Endometrium (tissue), 2 donors: ENCODE results near the gene PLA2G4A.
"Not testable (repeated sequence)": the region's sequence is repeated elsewhere in the genome, so short reads cannot be mapped to it uniquely, and the experiment has no call there.

ENCODE experiments used
- FAIRE-seq: peaks from 2 replicates; lab custom pipeline; 2012; peaks lifted over from hg19 to GRCh38; lab: Jason Lieb, UNC
- donor health status: control.
- donor health status: control.

PLA2G4A gene

DNA sequence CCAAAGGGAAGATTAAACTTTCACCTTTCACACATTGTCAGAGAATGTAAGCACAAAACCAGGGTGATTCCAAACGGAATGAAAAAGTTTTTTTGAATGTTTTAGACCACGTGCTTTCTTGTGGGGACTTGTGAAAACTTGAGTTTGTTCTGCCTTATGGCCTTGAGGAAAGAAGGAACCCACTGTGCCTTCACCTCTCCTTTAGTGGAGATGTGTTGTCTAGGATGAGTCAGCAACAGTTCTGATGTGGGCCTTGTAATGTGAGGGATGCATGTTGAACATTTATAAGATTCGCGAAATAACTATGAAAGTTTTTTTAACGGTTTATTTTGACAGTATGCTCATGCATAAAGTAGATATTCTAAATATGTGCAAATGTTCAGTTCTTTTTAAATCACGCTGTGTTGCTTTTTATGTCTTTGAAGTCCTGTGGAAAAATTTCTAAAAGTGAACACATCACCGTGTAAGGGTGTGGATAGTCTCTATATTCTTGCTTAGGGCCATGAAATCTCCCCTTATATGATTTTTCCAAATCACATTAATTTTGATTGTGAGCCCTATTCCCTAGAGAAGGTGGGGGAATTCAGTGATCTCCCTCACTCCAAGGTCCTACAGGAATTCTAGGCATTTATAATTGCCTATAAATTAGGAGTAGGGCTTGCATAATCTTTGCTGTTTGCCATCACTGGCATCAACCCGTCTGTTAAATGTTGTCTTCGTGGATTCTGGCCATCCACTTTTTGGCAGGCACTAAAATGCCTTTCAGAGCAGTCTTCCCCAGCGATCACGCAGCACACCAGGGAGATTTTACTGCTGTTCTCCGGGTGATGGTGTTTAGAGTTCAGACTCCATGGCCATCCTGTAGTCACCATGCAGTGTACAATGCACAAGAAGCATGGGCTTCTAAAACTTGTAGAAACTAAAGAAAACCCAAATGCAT is 47.4 kb downstream of the PLA2G4A start:
- no peak for FAIRE-seq

DNA sequence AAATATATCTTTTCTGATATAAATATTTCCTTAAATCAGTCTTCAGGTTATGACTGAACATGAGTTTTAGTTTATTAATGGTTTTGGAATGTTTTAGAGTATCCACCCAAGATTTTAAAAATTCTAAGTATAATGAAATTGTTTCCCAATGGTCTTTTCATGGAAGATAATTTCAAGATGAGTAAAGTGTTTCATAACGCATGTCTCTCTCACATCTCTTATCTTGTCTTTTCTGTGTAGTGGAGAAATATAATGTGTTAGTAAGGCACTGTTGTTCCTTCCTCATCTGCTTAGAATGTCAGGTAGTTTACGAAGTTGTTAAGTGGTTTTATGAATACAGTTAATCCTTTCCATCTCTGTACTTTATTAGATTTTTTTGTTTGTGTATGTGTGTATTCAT is 49.6 kb downstream of the PLA2G4A start:
- FAIRE-seq = no peak

GRCh38 chr1:186880982-186881381 is 52.2 kb downstream of the PLA2G4A start:
- no peak for FAIRE-seq

DNA sequence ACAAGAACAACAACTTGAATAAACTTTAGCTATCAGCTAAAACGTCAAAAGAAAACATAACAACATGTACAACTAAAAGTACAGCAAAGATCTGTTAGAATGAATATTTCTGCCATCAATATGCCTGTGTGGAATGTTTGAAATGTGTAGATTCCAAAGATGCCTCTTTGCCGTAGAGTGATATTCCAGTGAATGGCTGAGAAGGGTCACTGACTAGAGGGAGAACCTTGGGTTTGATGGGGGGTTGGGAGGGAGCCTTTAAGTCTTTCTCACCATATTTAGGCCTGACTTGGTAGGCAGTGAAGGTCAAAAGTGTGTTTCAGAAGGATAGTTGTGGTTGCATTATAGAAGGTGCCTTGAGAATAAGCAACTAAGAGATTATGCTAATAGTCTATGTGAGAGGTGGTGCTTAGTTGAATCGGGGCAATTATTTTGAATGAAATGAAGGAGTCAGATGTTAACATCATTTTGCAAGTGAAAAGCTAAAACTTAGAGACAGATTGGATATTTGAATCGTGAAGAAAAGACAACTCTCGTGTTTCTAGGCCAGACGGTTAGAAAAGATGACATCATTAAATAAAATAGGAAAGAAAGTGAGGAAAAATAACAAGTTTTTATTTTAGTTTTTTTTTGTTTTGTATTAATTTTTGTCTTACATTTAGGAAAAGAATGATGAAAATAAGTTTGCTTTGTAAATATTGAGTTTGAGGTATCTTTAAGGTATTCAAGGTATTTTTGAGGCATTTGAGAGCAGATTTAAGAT is 53.8 kb downstream of the PLA2G4A start:
- no peak for FAIRE-seq

DNA sequence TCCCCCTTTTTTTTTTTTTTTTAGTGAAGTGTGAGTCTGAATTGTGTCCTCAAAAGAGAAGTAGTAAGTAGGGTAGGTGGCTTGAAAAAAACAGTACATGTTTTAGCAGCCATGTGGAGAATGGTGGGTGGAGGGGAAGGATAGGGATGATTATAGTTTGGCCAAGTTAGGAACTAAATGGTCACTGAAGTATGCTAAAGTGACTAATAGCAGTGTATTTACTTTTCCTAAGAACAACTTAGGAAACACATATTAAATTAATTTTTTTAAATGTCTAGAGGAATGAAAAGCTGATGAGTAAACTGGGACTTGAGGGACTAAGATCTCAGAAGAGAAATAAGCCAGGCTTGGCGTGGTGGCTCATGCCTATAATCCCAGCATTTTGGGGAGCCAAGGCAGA is 55.5 kb downstream of the PLA2G4A start:
- no peak for FAIRE-seq

DNA sequence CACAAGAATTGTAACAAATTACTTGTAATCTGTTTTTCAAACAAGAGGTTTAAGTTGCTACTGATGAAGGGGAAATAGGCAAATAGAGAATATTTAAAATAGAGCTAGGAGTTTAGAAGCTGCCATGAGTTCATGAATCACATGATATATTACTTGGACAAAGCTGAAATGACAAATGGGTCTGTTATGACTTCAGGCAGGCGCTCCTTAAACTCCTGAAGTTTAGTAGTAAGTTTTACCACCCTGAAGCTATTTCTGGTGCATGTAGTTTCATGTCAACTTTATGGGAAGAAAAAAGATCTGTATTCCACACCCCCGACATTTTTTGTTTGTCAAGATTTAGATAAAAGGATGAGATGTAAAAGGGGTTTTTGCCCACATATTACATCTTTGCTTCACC is 58.5 kb downstream of the PLA2G4A start:
- no peak for FAIRE-seq

DNA sequence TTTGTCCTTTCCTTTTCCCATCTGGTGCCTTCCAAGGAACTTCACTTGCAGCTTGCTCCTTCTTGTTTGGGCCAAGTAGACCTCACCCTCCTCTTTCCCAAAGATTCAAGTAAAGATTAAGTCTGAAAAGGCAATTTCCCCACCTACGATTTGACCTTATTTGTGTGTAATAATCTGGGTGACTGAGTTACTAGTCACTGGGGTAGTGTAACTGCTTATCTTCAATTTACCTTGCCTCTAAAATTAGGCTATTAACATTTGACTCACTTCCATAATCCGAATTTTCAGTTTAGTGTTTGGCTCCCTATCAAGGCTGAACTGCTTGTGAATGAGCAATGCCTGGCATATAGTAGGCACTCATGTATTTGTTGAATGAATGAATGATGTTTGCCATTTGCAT is 59.6 kb downstream of the PLA2G4A start:
- FAIRE-seq = no peak

- no peak for FAIRE-seq
Measured at GRCh38 chr1:186892936-186893335, 64.2 kb downstream of the PLA2G4A start.

DNA sequence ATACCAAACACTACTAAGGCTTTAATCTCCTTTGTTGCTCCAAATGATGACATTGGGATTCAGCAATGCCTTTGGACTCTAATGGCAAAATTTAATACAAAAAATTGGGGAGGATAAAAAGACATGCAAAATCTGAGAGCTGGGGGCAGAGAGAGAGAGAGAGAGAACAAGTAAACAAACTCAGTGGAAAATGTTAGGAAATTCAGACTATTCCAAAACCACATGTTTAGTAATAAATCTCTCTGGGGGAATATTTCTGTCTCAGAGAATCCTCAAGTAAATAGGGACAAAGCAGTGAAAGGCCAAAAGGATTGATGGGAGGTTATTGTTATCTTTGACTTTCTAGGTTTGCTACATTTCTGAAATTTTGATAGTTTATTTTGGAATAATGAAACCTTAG is 65.7 kb downstream of the PLA2G4A start:
- FAIRE-seq = no peak

GRCh38 chr1:186896211-186896610 is 67.5 kb downstream of the PLA2G4A start:
- no peak for FAIRE-seq

GRCh38 chr1:186897008-186897407 is 68.3 kb downstream of the PLA2G4A start:
- no peak for FAIRE-seq

DNA sequence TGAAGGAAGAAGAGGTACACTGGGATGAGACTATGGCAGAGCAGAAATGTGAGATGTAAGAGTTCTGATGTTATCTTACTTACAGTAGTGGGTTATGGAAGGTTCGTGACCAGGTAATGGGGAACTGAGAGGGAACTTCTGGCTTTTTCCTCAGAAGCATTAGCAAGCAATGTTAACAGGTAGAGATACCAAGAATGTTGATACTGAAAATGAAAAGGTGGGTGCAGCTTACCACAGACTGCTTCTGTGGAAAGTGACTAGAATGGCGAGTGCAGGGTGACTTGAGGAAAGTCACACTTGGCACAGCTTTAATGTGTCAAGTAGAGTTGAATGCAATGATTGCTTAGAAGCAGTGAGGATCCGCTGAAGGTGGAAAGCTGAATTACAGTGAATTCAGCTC is 70.8 kb downstream of the PLA2G4A start:
- no peak for FAIRE-seq

GRCh38 chr1:186899977-186900376 is 71.2 kb downstream of the PLA2G4A start:
- no peak for FAIRE-seq

DNA sequence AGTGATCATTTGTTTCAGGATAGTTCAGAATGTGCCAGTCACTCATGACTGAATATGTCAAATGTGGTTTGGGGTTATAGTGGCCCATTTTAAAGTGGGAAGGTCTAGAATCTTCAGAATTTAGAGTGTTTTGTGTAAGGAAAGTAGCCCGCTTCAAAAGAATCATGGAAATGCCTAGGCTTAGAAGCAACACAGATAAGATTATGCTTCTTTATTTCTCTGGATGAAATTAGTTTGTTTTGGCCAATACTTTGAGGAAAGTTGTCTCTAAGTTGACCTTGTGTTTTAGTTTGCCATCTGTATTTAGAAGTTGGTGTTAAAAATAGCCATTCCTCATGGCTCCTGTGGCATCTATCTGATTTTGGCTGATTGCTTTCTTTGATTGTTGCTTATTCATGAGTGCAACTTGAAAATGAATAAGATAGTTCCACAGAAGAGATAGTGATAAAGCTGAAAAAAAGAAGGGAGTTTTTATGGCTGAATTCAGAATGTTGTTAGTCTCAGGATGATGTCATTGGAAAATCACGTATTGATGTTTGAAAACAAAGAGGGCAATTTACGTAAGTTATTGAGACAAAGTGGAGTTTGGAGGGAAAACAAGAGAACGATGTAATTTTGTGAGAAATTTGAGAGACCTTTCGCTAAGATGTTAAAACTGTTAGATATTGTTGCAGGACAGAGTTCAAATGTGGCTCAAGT is 71.9 kb downstream of the PLA2G4A start:
- peak; percentile 18 for FAIRE-seq

- FAIRE-seq = no peak
Measured at GRCh38 chr1:186901631-186902030, 72.9 kb downstream of the PLA2G4A start.

DNA sequence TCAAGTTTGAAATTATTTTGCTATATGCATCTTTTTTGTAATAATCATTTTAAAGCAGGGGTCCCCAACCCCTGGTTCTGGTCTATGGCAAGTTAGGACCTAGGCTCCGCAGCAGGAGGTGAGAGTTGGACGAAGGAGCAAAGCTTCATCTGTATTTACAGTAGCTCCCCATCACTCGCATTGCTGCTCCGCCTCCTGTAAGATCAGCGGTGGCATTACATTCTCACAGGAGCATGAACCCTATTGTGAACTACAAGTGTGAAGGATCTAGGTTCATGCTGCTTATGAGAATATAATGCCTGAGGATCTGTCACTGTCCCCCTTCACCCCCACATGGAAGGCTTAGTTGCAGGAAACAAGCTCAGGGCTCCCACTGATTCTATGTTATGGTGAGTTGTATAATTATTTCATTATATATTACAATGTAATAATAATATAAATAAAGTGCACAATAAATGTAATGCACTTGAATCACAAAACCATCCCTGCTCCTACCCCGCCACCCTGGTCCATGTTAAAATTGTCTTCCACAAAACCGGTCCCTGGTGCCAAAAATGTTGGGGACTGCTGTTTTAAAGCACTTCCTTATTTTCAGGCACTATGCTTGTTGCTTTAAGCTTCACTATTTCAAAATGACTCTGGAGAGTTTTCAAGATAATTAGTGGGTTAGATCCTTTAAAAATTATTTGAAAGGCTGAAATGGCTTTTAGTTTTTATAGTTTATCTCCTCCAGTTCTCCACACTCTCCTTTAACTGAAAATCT is 74.8 kb downstream of the PLA2G4A start:
- no peak for FAIRE-seq

DNA sequence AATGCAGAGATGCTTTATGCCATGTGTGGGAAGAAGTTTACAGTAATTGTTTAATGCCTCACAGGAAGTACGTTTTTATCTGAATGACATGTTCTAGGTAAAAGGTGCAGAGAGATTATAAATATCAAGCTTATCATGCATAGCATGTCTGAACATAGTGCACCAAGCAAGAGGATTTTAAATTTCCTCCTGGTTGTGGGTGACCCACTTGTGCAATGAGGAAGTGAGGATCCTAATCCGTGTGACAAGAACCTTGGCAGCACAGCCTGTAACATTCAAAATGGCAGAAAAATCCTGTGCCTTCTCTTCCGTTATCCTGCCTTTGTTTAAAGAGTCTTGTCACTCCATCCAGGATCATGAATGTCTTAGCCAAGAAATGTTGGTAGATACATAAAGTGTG is 75.6 kb downstream of the PLA2G4A start:
- FAIRE-seq = no peak

- FAIRE-seq = no peak
Measured at GRCh38 chr1:186905561-186905960, 76.8 kb downstream of the PLA2G4A start.

GRCh38 chr1:186915555-186915954 is 86.8 kb downstream of the PLA2G4A start:
- FAIRE-seq = no peak

DNA sequence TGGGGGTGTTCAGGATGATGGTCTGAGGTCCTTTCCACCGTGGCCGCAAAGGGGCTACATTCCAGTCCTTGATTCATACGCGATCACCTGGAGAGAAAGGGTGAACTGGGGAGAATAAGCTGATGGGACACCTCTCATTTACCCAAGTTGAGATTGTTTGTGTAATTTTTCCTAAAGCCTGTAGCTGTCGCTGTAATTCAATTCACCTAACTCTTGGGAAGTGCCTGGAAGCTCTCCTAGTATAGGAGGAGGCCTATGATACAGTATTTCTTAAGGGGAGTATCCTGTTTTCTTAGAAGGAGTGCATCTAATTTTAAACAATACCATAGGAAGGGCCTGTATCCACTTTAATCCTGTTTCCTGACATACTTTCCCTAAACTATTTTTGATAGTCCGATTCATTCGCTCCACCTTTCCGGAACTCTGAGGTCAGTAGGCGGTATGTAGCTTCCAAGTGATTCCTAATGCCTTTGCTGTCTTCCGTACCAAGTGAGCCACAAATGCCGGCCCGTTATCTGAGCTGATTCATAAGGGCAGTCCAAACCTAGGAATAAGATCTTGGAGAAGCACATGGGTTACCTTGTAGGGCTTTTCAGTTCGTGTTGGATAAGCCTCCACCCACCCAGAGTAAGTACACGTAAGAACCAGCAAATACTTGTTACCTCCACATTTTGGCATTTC is 88.5 kb downstream of the PLA2G4A start:
- not testable (repeated sequence) for FAIRE-seq

GRCh38 chr1:186921386-186921785 is 92.6 kb downstream of the PLA2G4A start:
- not testable (repeated sequence) for FAIRE-seq
